Endothelial cell (in vitro differentiated cells): ENCODE results near the gene HDDC3. TPM values are rescaled to one million over a fixed set of nuclear protein-coding genes. Genes with fewer than 3 reads are reported as not detected.

Source experiments
- DNase-seq: peaks from one replicate; pipeline ENCODE4 v3.0.0; 2021; ENCODE audit warnings: low spot score
- H3K27ac Mint-ChIP-seq: one replicate; pipeline ENCODE4 v1.8.0; 2021; ENCODE audit warnings: mixed read lengths, inconsistent platforms; ENCODE audit not compliant: unreplicated experiment
- H3K27me3 Mint-ChIP-seq: one replicate; pipeline ENCODE4 v1.8.0; 2021; ENCODE audit warnings: mild to moderate bottlenecking, moderate library complexity, mixed read lengths, inconsistent platforms; ENCODE audit not compliant: unreplicated experiment
- H3K36me3 Mint-ChIP-seq: one replicate; pipeline ENCODE4 v1.8.0; 2021; ENCODE audit warnings: mild to moderate bottlenecking, low read depth, mixed read lengths, inconsistent platforms; ENCODE audit not compliant: unreplicated experiment
- H3K4me1 Mint-ChIP-seq: one replicate; pipeline ENCODE4 v1.8.0; 2021; ENCODE audit warnings: mild to moderate bottlenecking, mixed read lengths, inconsistent platforms; ENCODE audit not compliant: unreplicated experiment
- H3K4me3 Mint-ChIP-seq: one replicate; pipeline ENCODE4 v1.8.0; 2021; ENCODE audit warnings: mild to moderate bottlenecking, mixed read lengths, inconsistent platforms; ENCODE audit not compliant: unreplicated experiment
- H3K9me3 Mint-ChIP-seq: one replicate; pipeline ENCODE4 v1.8.0; 2021; ENCODE audit warnings: mixed read lengths, inconsistent platforms; ENCODE audit not compliant: unreplicated experiment
- total RNA-seq: library from RNA; stranded (reverse); fragmentation: NEBNext Ultra II Directional; extraction: Animal tissue kit (Norgen Biotek cat#: 25700); gene quantifications from one replicate; pipeline ENCODE4 v1.2.1, GENCODE V29; 2021; ENCODE audit not compliant: unreplicated experiment
- TF ChIP-seq, protein P1 (sequence below): fragments of 200-600 bp; sonication (generic); IDR thresholded peaks from one replicate; pipeline ENCODE4 v1.5.0; 2021; ENCODE audit warnings: antibody characterized with exemption; ENCODE audit not compliant: unreplicated experiment

The HDDC3 gene
- total RNA-seq, 1 donor from 2014 or later: 14.5 TPM

- DNase-seq: no peak
- Mint-ChIP-seq H3K4me1 (no peaks in the 10 kb centered on the region), H3K27me3 (peaks cover 4% of the 10 kb centered on the region), H3K36me3 (peaks cover 1% of the 10 kb centered on the region), H3K4me3 (no peak overlapping the region), H3K9me3 (no peaks in the 10 kb centered on the region), H3K27ac (no peak overlapping the region)
- TF ChIP-seq, protein P1, sequence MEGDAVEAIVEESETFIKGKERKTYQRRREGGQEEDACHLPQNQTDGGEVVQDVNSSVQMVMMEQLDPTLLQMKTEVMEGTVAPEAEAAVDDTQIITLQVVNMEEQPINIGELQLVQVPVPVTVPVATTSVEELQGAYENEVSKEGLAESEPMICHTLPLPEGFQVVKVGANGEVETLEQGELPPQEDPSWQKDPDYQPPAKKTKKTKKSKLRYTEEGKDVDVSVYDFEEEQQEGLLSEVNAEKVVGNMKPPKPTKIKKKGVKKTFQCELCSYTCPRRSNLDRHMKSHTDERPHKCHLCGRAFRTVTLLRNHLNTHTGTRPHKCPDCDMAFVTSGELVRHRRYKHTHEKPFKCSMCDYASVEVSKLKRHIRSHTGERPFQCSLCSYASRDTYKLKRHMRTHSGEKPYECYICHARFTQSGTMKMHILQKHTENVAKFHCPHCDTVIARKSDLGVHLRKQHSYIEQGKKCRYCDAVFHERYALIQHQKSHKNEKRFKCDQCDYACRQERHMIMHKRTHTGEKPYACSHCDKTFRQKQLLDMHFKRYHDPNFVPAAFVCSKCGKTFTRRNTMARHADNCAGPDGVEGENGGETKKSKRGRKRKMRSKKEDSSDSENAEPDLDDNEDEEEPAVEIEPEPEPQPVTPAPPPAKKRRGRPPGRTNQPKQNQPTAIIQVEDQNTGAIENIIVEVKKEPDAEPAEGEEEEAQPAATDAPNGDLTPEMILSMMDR: no peak
Measured at GRCh38 chr15:90966262-90966661, 33.9 kb upstream of the HDDC3 start.

GRCh38 chr15:90962021-90962420, 29.7 kb upstream of the HDDC3 start:
- H3K36me3 Mint-ChIP-seq: peaks cover 7% of the 10 kb centered on the region
- no peaks in the 10 kb centered on the region for H3K9me3 Mint-ChIP-seq
- TF ChIP-seq, protein P1: no peak
- H3K4me1 Mint-ChIP-seq: peaks cover 2% of the 10 kb centered on the region
- H3K27me3 Mint-ChIP-seq: peaks cover 6% of the 10 kb centered on the region
- no peak overlapping the region for H3K4me3 Mint-ChIP-seq
- H3K27ac Mint-ChIP-seq: no peak overlapping the region
- no peak for DNase-seq

- TF ChIP-seq, protein P1: no peak
- DNase-seq: no peak
- H3K27me3 Mint-ChIP-seq: peaks cover 8% of the 10 kb centered on the region
- peaks cover 2% of the 10 kb centered on the region for H3K4me1 Mint-ChIP-seq
- no peak overlapping the region for H3K27ac Mint-ChIP-seq
- H3K36me3 Mint-ChIP-seq: peaks cover 7% of the 10 kb centered on the region
- H3K9me3 Mint-ChIP-seq: no peaks in the 10 kb centered on the region
- peak overlapping the region; percentile 2 for H3K4me3 Mint-ChIP-seq
Measured at GRCh38 chr15:90960298-90961091, 28.1 kb upstream of the HDDC3 start.

- peaks cover 10% of the 10 kb centered on the region for H3K27me3 Mint-ChIP-seq
- H3K9me3 Mint-ChIP-seq: no peaks in the 10 kb centered on the region
- TF ChIP-seq, protein P1: no peak
- H3K4me1 Mint-ChIP-seq: peaks cover 2% of the 10 kb centered on the region
- H3K36me3 Mint-ChIP-seq: peaks cover 7% of the 10 kb centered on the region
- no peak for DNase-seq
- H3K4me3 Mint-ChIP-seq: no peak overlapping the region
- H3K27ac Mint-ChIP-seq: no peak overlapping the region
Measured at GRCh38 chr15:90959894-90960293, 27.5 kb upstream of the HDDC3 start.

DNA sequence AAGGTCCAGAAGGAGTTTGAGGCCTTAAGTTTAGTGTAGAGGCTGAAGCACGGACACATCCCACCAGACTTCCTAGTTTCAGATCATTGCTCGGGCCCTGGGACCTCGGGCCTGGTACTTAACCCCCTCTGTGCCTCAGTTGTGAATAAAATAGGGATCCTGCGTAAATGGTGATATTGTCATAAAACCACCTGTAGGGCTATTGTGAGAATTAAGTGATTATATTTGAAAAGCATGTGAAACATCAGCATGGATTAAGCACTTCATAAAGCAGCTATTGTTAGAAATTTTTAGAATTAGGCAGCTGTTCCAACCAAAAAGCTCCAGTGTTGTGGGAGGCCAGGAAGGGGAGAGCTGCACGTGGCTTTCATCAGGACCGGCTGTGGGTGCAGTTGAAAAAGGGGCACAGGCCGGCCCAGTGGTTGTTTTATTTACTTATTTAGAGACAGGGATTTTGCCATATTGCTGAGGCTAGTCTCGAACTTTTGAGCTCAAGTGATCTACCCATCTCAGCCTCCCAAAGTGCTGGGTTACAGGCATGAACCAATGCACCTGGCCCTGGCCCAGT, 26.8 kb upstream of the HDDC3 start:
- H3K9me3 Mint-ChIP-seq: no peaks in the 10 kb centered on the region
- no peak overlapping the region for H3K4me3 Mint-ChIP-seq
- DNase-seq: no peak
- H3K27me3 Mint-ChIP-seq: peaks cover 10% of the 10 kb centered on the region
- TF ChIP-seq, protein P1: no peak
- H3K36me3 Mint-ChIP-seq: peaks cover 7% of the 10 kb centered on the region
- H3K27ac Mint-ChIP-seq: peak overlapping the region; percentile 36
- peaks cover 2% of the 10 kb centered on the region for H3K4me1 Mint-ChIP-seq
